ENCODE results near the gene NHSL1. TPM values are rescaled to one million over a fixed set of nuclear protein-coding genes. Genes with fewer than 3 reads are reported as not detected.

NHSL1 gene
- 10 to 100 TPM in 1 of 2 donors, 1 to 10 TPM in 1; 9.7 to 13.3 TPM for total RNA-seq

- no peak within 1 kb of the TSS for H3K27ac ChIP-seq
- no peaks in the 10 kb centered on the region for H3K4me1 ChIP-seq (ENCODE audit: control insufficient read depth in 1 of 2, low read depth in 2 of 2)
- TF ChIP-seq CTCF (IDR thresholded peaks at IDR 0.05): no peak
- H3K27me3 ChIP-seq (replicated peaks; ENCODE audit: insufficient read depth): no peaks in the 10 kb centered on the region
- ATAC-seq (ENCODE audit: insufficient number of reproducible peaks, low FRiP score, low read depth) (no peak), DNase-seq (ENCODE audit: low spot score) (no peak)
- no peak within 1 kb of the TSS for H3K4me3 ChIP-seq
- H3K36me3 ChIP-seq: no peaks in the 10 kb centered on the region
- H3K9me3 ChIP-seq: no peaks in the 10 kb centered on the region
Measured at GRCh38 chr6:138499303-138500018, at the start of gene NHSL1. Gene NHSL1 (minus strand): TSS chr6:138499494. CDS start chr6:138499290, 204 bp downstream.

GRCh38 chr6:138546733-138547185 is 47.5 kb upstream of the NHSL1 start:
- no peak for DNase-seq (ENCODE audit: low spot score)
- Histone ChIP-seq H3K9me3 (no peaks in the 10 kb centered on the region), H3K4me1 (ENCODE audit: control insufficient read depth in 1 of 2, low read depth in 2 of 2) (no peaks in the 10 kb centered on the region), H3K4me3 (no peak overlapping the region), H3K36me3 (no peaks in the 10 kb centered on the region), H3K27ac (no peak overlapping the region), H3K27me3 (replicated peaks; ENCODE audit: insufficient read depth) (no peaks in the 10 kb centered on the region)
- no peak for TF ChIP-seq CTCF (IDR thresholded peaks at IDR 0.05)
- ATAC-seq (ENCODE audit: insufficient number of reproducible peaks, low FRiP score, low read depth): no peak

GRCh38 chr6:138545621-138545980 is 46.3 kb upstream of the NHSL1 start:
- Histone ChIP-seq H3K4me1 (ENCODE audit: control insufficient read depth in 1 of 2, low read depth in 2 of 2) (peaks cover 0 to 2% of the 10 kb centered on the region in 2 donors), H3K9me3 (no peaks in the 10 kb centered on the region), H3K27me3 (replicated peaks; ENCODE audit: insufficient read depth) (no peaks in the 10 kb centered on the region), H3K27ac (no peak overlapping the region), H3K36me3 (no peaks in the 10 kb centered on the region), H3K4me3 (peak overlapping the region; percentile 41)
- no peak for TF ChIP-seq CTCF (IDR thresholded peaks at IDR 0.05)
- DNase-seq (ENCODE audit: low spot score): no peak
- ATAC-seq (ENCODE audit: insufficient number of reproducible peaks, low FRiP score, low read depth): no peak

- Histone ChIP-seq H3K36me3 (no peaks in the 10 kb centered on the region), H3K4me1 (ENCODE audit: control insufficient read depth in 1 of 2, low read depth in 2 of 2) (peaks cover 0 to 10% of the 10 kb centered on the region in 2 donors), H3K9me3 (no peaks in the 10 kb centered on the region), H3K4me3 (no peak overlapping the region), H3K27ac (no peak overlapping the region), H3K27me3 (replicated peaks; ENCODE audit: insufficient read depth) (no peaks in the 10 kb centered on the region)
- DNase-seq (ENCODE audit: low spot score) (no peak), ATAC-seq (ENCODE audit: insufficient number of reproducible peaks, low FRiP score, low read depth) (no peak)
- no peak for TF ChIP-seq CTCF (IDR thresholded peaks at IDR 0.05)
Measured at GRCh38 chr6:138544501-138544900, 45.2 kb upstream of the NHSL1 start.

- no peak overlapping the region for H3K27ac ChIP-seq
- no peak for TF ChIP-seq CTCF (IDR thresholded peaks at IDR 0.05)
Measured at GRCh38 chr6:138543657-138544056, 44.4 kb upstream of the NHSL1 start.

More at GRCh38 chr6:138543657-138544056, 44.4 kb upstream of the NHSL1 start:
- Histone ChIP-seq H3K4me1 (ENCODE audit: control insufficient read depth in 1 of 2, low read depth in 2 of 2) (peaks cover 0 to 10% of the 10 kb centered on the region in 2 donors), H3K27me3 (replicated peaks; ENCODE audit: insufficient read depth) (no peaks in the 10 kb centered on the region), H3K4me3 (no peak overlapping the region), H3K36me3 (no peaks in the 10 kb centered on the region), H3K9me3 (no peaks in the 10 kb centered on the region)
- DNase-seq (ENCODE audit: low spot score) (no peak), ATAC-seq (ENCODE audit: insufficient number of reproducible peaks, low FRiP score, low read depth) (no peak)
